Measurements from ENCODE around the gene CDC25A.

- TF ChIP-seq CTCF (IDR thresholded peaks at IDR 0.05) (no peak), POLR2A (IDR thresholded peaks at IDR 0.05) (no peak)
These were observed 27.2 kb upstream of the CDC25A start for GRCh38 chr3:48215466-48215865.

Data from lower leg skin (tissue), 3 donors.